A549 (cell line): ENCODE data around the gene ABCB8. TPM values are rescaled to one million over a fixed set of nuclear protein-coding genes. Genes with fewer than 3 reads are reported as not detected.

ENCODE experiments used
- ATAC-seq, 2 experiments: fragments of 200-7000 bp in 1 of 2; fragments of >200 bp in 1 of 2; cut with Nextera tagmentation in 1 of 2; cut with Tn5 transposase in 1 of 2; 3 replicates each; pipeline versions ENCODE4 v1.8.0 to v1.9.1; 2018 to 2020; ENCODE audit warnings: mild to moderate bottlenecking in 1 of 2, moderate library complexity in 1 of 2
- CTCF ChIA-PET: fragments of 300-600 bp; sonication (Branson Sonifier 250); formaldehyde crosslinking; extraction: SDS; loops from one replicate; lab custom pipeline; 2021; ENCODE audit warnings: antibody characterized with exemption, inconsistent platforms; lab: Yijun Ruan, JAX
- POLR2A ChIA-PET: fragments of 350-600 bp; formaldehyde crosslinking; extraction: SDS; loops from one replicate; lab custom pipeline; 2021; ENCODE audit warnings: antibody characterized with exemption, inconsistent platforms; lab: Yijun Ruan, JAX
- DNase-seq, 2 experiments: peaks; one replicate each; pipeline versions ENCODE4 v3.0.0 to v3.0.0-alpha.2; 2011 to 2016; ENCODE audit warnings: low read depth in 1 of 2, low spot score in 1 of 2
- FAIRE-seq: peaks from 2 replicates; lab custom pipeline; 2011; peaks lifted over from hg19 to GRCh38; lab: Jason Lieb, UNC
- H3K27ac ChIP-seq, 2 experiments: fragments of >200 bp; sonication (Bioruptor Twin); formaldehyde crosslinking; 3 replicates each; pipeline ENCODE4 v1.5.1; 2016 to 2017
- H3K4me1 ChIP-seq: fragments of >200 bp; sonication (Bioruptor Twin); formaldehyde crosslinking; 3 replicates; pipeline ENCODE4 v1.6.1; 2016
- H3K4me2 ChIP-seq: fragments of >200 bp; sonication (Bioruptor Twin); formaldehyde crosslinking; 3 replicates; pipeline ENCODE4 v1.6.1; 2016
- H3K4me3 ChIP-seq: fragments of >200 bp; sonication (Bioruptor Twin); formaldehyde crosslinking; 3 replicates; pipeline ENCODE4 v1.5.1; 2016
- H3K9me3 ChIP-seq: fragments of >200 bp; sonication (Bioruptor Twin); formaldehyde crosslinking; 3 replicates; pipeline ENCODE4 v1.6.1; 2016
- BHLHE40 ChIP-seq: IDR thresholded peaks from 2 replicates; pipeline ENCODE4 v1.6.1; 2012; ENCODE audit warnings: low read depth, low read length, inconsistent platforms
- CBX8 ChIP-seq: fragments of 200-600 bp; sonication (generic); IDR thresholded peaks from 2 replicates; pipeline ENCODE4 v1.6.1; 2016
- CHD2 ChIP-seq: fragments of 150-350 bp; IDR thresholded peaks from 2 replicates; pipeline ENCODE4 v1.6.1; 2014; ENCODE audit warnings: low read length; ENCODE audit not compliant: partially characterized antibody
- E2F6 ChIP-seq: IDR thresholded peaks from 2 replicates; pipeline ENCODE4 v1.6.1; 2012; ENCODE audit warnings: low read depth, borderline replicate concordance
- EHF ChIP-seq: fragments of 250-450 bp; sonication (Bioruptor Pico); IDR thresholded peaks from 2 replicates; pipeline ENCODE4 v1.5.0; 2020; ENCODE audit warnings: mild to moderate bottlenecking
- FOSL2 ChIP-seq, 2 experiments: fragments of 450-650 bp in 1 of 2; fragments of >200 bp in 1 of 2; sonication (Bioruptor Twin) in 1 of 2; formaldehyde crosslinking; IDR thresholded peaks; 2 replicates each; pipeline versions ENCODE4 v1.5.0 to v1.6.1; 2016 to 2020; ENCODE audit warnings: mild to moderate bottlenecking in 1 of 2, moderate library complexity in 1 of 2
- GATA3 ChIP-seq: IDR thresholded peaks from 2 replicates; pipeline ENCODE4 v1.6.1; 2012; ENCODE audit warnings: borderline replicate concordance
- JUNB ChIP-seq: fragments of >200 bp; sonication (Bioruptor Twin); formaldehyde crosslinking; IDR thresholded peaks from 2 replicates; pipeline ENCODE4 v1.6.1; 2016
- KDM1A ChIP-seq: fragments of 200-600 bp; sonication (generic); IDR thresholded peaks from 2 replicates; pipeline ENCODE4 v1.6.1; 2016; ENCODE audit warnings: low read depth, mild to moderate bottlenecking
- MAZ ChIP-seq: fragments of 150-350 bp; IDR thresholded peaks from 2 replicates; pipeline ENCODE4 v1.6.1; 2014; ENCODE audit warnings: antibody characterized with exemption, low read depth, low read length, borderline replicate concordance
- MYC ChIP-seq: IDR thresholded peaks from 2 replicates; pipeline ENCODE4 v1.6.1; 2012; ENCODE audit warnings: mild to moderate bottlenecking, inconsistent platforms, low read length, improper control_type of control experiment, borderline replicate concordance
- NR3C1 ChIP-seq: fragments of >200 bp; sonication (Bioruptor Twin); formaldehyde crosslinking; IDR thresholded peaks from 3 replicates; pipeline ENCODE4 v1.6.1; 2017
- PHF8 ChIP-seq: fragments of 200-600 bp; sonication (generic); IDR thresholded peaks from 2 replicates; pipeline ENCODE4 v1.6.1; 2016; ENCODE audit warnings: low read depth, mild to moderate bottlenecking, antibody characterized with exemption, moderate library complexity, borderline replicate concordance
- REST ChIP-seq: fragments of 200-600 bp; sonication (generic); IDR thresholded peaks from 2 replicates; pipeline ENCODE4 v1.6.1; 2016; ENCODE audit warnings: antibody characterized with exemption, mild to moderate bottlenecking, moderate library complexity
- RFX5 ChIP-seq: fragments of 450-650 bp; IDR thresholded peaks from 2 replicates; pipeline ENCODE4 v1.7.1; 2014; ENCODE audit warnings: antibody characterized with exemption, mild to moderate bottlenecking, moderate library complexity
- SREBF2 ChIP-seq: fragments of 450-650 bp; IDR thresholded peaks from 2 replicates; pipeline ENCODE4 v1.6.1; 2014; ENCODE audit warnings: mild to moderate bottlenecking, moderate library complexity
- TFCP2L1 ChIP-seq: fragments of 250-450 bp; sonication (Bioruptor Pico); IDR thresholded peaks from 2 replicates; pipeline ENCODE4 v1.5.0; 2021; ENCODE audit warnings: mild to moderate bottlenecking
- WGBS: methylation state at CpG from one replicate; pipeline ENCODE4 v1.1.6; 2017; ENCODE audit errors: missing lambda C conversion rate; 5-methylcytosine and 5-hydroxymethylcytosine counted together
- polyA plus RNA-seq, 4 experiments: library from polyadenylated mRNA; depleted of rRNA in 3 of 4; stranded (reverse); fragments of >200 nt; fragmentation: RNase III in 1 of 4; extraction: RNeasy Plus Mini Kit Qiagen cat#74134 plus additional on column Dnase treatment in 1 of 4; gene quantifications; 2 replicates in 3 of 4; 3 replicates in 1 of 4; pipeline ENCODE4 v1.2.3, GENCODE V29; 2011 to 2017
- TF ChIP-seq, protein P1 (sequence below): fragments of >200 bp; sonication (Bioruptor Twin); formaldehyde crosslinking; IDR thresholded peaks from 3 replicates; pipeline ENCODE4 v1.5.1; 2016

The ABCB8 gene
- polyA plus RNA-seq, 2 of the 4 experiments (the other 2 are of a cell fraction), result 19.6 to 41.1 TPM

- CTCF ChIA-PET, result interaction anchor here (3.2 to 5.7 kb wide), 2 partner anchors 13 to 80 kb away, joined by 25 to 34 read pairs; no protein-coding TSS in a partner anchor
- H3K4me3 ChIP-seq, result no peak overlapping the region
- POLR2A ChIA-PET, result no interaction called here
- no peak overlapping the region for H3K27ac ChIP-seq
- 93% methylated on average over 4 of the region's 4 CpGs for WGBS
- H3K9me3 ChIP-seq, result no peaks in the 10 kb centered on the region
- DNase-seq (no peak), FAIRE-seq (no peak), ATAC-seq (no peak)
- no peak overlapping the region for H3K4me2 ChIP-seq
- H3K4me1 ChIP-seq, result peaks cover 18% of the 10 kb centered on the region; the same call in 2 of the 3 replicates
- TF ChIP-seq MYC (no peak), E2F6 (no peak), KDM1A (no peak), PHF8 (no peak), RFX5 (no peak)
Observed at GRCh38 chr7:151031011-151031410, 2.8 kb downstream of the ABCB8 start.

DNA sequence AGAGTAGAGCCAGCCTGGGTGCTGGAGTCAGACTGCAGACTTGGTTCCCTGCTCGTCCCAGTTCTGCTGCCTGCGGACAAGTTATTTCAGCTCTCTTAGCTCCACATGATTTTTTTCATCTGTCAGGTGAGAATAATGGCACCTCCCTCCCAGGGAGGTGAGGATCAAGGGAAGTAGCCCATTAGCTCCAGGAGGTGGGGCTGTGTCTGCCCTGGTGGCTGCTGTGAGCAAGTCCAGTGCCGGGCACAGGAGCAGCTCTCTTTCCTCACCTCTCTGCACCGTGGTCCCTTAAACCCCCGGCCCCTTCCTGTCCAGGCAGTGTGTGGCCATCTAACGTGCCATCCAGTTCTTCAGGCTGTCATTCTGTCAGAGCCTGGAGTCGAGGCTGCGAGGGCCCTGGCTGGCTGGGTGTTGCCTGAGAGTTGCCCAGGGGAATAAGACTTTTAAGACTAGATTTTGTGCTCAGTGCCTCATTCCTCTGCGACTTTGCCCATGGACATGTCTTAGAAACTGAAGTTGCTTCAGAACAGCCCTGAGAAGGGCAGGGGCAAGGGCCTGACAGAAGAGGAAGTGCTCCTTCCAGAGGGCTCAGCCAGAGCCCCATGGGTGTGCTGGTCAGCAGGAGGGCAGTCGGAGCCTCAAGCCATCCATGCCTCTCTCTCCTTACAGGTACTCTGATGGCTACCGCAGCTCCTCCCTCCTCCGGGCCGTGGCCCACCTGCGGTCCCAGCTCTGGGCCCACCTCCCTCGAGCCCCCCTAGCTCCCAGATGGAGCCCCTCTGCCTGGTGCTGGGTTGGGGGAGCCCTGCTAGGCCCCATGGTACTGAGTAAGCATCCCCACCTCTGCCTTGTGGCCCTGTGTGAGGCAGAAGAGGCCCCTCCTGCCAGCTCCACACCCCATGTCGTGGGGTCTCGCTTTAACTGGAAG is 5.0 kb downstream of the ABCB8 start:
- Histone ChIP-seq H3K4me1 (peaks cover 19% of the 10 kb centered on the region), H3K4me3 (no peak overlapping the region)
- POLR2A ChIA-PET, result no interaction called here
- FAIRE-seq, result no peak
- TF ChIP-seq, protein P1, sequence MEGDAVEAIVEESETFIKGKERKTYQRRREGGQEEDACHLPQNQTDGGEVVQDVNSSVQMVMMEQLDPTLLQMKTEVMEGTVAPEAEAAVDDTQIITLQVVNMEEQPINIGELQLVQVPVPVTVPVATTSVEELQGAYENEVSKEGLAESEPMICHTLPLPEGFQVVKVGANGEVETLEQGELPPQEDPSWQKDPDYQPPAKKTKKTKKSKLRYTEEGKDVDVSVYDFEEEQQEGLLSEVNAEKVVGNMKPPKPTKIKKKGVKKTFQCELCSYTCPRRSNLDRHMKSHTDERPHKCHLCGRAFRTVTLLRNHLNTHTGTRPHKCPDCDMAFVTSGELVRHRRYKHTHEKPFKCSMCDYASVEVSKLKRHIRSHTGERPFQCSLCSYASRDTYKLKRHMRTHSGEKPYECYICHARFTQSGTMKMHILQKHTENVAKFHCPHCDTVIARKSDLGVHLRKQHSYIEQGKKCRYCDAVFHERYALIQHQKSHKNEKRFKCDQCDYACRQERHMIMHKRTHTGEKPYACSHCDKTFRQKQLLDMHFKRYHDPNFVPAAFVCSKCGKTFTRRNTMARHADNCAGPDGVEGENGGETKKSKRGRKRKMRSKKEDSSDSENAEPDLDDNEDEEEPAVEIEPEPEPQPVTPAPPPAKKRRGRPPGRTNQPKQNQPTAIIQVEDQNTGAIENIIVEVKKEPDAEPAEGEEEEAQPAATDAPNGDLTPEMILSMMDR, result no peak
- no peak for TF ChIP-seq CBX8
- TF ChIP-seq FOSL2 (IDR thresholded peaks at IDR 0.05), result no peak
- no peak for TF ChIP-seq FOSL2 (CRISPR knock-in tag; IDR thresholded peaks at IDR 0.05)
- no peak for TF ChIP-seq SREBF2
- TF ChIP-seq EHF (CRISPR knock-in tag), result no peak
- TF ChIP-seq CHD2, result no peak
- TF ChIP-seq NR3C1, result no peak
- TF ChIP-seq REST, result no peak
- TF ChIP-seq TFCP2L1 (CRISPR knock-in tag), result no peak
- TF ChIP-seq JUNB, result no peak
- no peak for TF ChIP-seq MAZ
- TF ChIP-seq BHLHE40, result no peak
- TF ChIP-seq GATA3, result no peak
- TF ChIP-seq, all 56 proteins: peak for 0
- Histone ChIP-seq H3K9me3 (no peaks in the 10 kb centered on the region), H3K4me2 (no peak overlapping the region), H3K27ac (no peak overlapping the region)
- ATAC-seq (no peak), DNase-seq (no peak)
- 83% methylated on average over 17 of the region's 17 CpGs for WGBS
- CTCF ChIA-PET, result interaction anchor here (0.8 to 5.7 kb wide), 10 partner anchors 8 to 91 kb away, joined by 3 to 34 read pairs (median 4); partner anchors contain the start of gene AGAP3
